HEK293 (cell line): ENCODE measurements around the gene TRIM44.

Source experiments
- CTCF ChIA-PET: fragments of 350-600 bp; formaldehyde crosslinking; extraction: SDS; loops from one replicate; lab custom pipeline; 2021; ENCODE audit warnings: antibody characterized with exemption; lab: Yijun Ruan, JAX
- POLR2A ChIA-PET: fragments of 300-600 bp; formaldehyde crosslinking; extraction: SDS; loops from one replicate; lab custom pipeline; 2020; ENCODE audit warnings: antibody characterized with exemption, inconsistent platforms; lab: Yijun Ruan, JAX
- H3K27ac ChIP-seq: fragments of 200-500 bp; sonication (Bioruptor generic); 2 replicates; pipeline ENCODE4 v1.5.1; 2014; ENCODE audit warnings: low read depth, low read length, control low read depth, inconsistent platforms; ENCODE audit errors: extremely low read depth
- H3K36me3 ChIP-seq, 2 experiments: fragments of 200-500 bp in 1 of 2; sonication (Bioruptor generic) in 1 of 2; 1 replicate in 1 of 2; 2 replicates in 1 of 2; pipeline ENCODE4 v1.5.1; 2014 to 2017; ENCODE audit warnings: inconsistent platforms in 2 of 2, low read length in 2 of 2; ENCODE audit not compliant: control insufficient read depth in 2 of 2, insufficient read depth in 1 of 2
- H3K4me1 ChIP-seq: fragments of 200-500 bp; sonication (Bioruptor generic); 2 replicates; pipeline ENCODE4 v1.5.1; 2014; ENCODE audit warnings: mild to moderate bottlenecking, low read length, inconsistent platforms; ENCODE audit not compliant: control insufficient read depth, insufficient read depth
- H3K4me3 ChIP-seq: 2 replicates; pipeline ENCODE4 v1.5.1; 2011; ENCODE audit warnings: low read depth, mild to moderate bottlenecking, control low read depth, low read length, moderate library complexity
- H3K9me3 ChIP-seq: fragments of 200-500 bp; sonication (Bioruptor generic); 2 replicates; pipeline ENCODE4 v1.5.1; 2014; ENCODE audit warnings: low read depth, low read length, inconsistent platforms; ENCODE audit not compliant: control insufficient read depth, insufficient read depth
- BCL11B ChIP-seq: fragments of 450-650 bp; formaldehyde crosslinking; IDR thresholded peaks from 2 replicates; pipeline ENCODE4 v1.5.1; 2016; ENCODE audit warnings: low read depth, missing biosample characterization, missing genetic modification characterization
- MZF1 ChIP-seq: fragments of 450-650 bp; formaldehyde crosslinking; IDR thresholded peaks from 2 replicates; pipeline ENCODE4 v1.5.1; 2017; ENCODE audit warnings: missing biosample characterization, missing genetic modification characterization, borderline replicate concordance
- RBAK ChIP-seq: fragments of 450-650 bp; formaldehyde crosslinking; IDR thresholded peaks from 2 replicates; pipeline ENCODE4 v1.5.1; 2016; ENCODE audit warnings: missing biosample characterization, missing genetic modification characterization
- REPIN1 ChIP-seq: fragments of 450-650 bp; formaldehyde crosslinking; IDR thresholded peaks from 2 replicates; pipeline ENCODE4 v1.5.1; 2017; ENCODE audit warnings: missing biosample characterization, missing genetic modification characterization, low read depth
- SP2 ChIP-seq: fragments of 450-650 bp; formaldehyde crosslinking; IDR thresholded peaks from 2 replicates; pipeline ENCODE4 v1.5.1; 2016; ENCODE audit warnings: missing biosample characterization, missing genetic modification characterization
- YY2 ChIP-seq: fragments of 450-650 bp; formaldehyde crosslinking; IDR thresholded peaks from 2 replicates; pipeline ENCODE4 v1.5.1; 2016; ENCODE audit warnings: missing biosample characterization, missing genetic modification characterization
- ZBTB20 ChIP-seq: fragments of 450-650 bp; formaldehyde crosslinking; IDR thresholded peaks from 2 replicates; pipeline ENCODE4 v1.5.1; 2016; ENCODE audit warnings: missing biosample characterization, missing genetic modification characterization
- ZBTB7A ChIP-seq: fragments of 450-650 bp; formaldehyde crosslinking; IDR thresholded peaks from 2 replicates; pipeline ENCODE4 v1.5.1; 2016; ENCODE audit warnings: low read depth, missing biosample characterization, missing genetic modification characterization
- ZNF10 ChIP-seq: fragments of 450-650 bp; formaldehyde crosslinking; IDR thresholded peaks from 2 replicates; pipeline ENCODE4 v1.5.1; 2017; ENCODE audit warnings: missing biosample characterization, missing genetic modification characterization
- ZNF112 ChIP-seq: fragments of 450-650 bp; formaldehyde crosslinking; IDR thresholded peaks from 2 replicates; pipeline ENCODE4 v1.5.0; 2017; ENCODE audit warnings: missing biosample characterization, missing genetic modification characterization
- ZNF133 ChIP-seq: fragments of 450-650 bp; formaldehyde crosslinking; IDR thresholded peaks from 2 replicates; pipeline ENCODE4 v1.5.1; 2016; ENCODE audit warnings: missing biosample characterization, missing genetic modification characterization
- ZNF146 ChIP-seq: fragments of 450-650 bp; formaldehyde crosslinking; IDR thresholded peaks from 2 replicates; pipeline ENCODE4 v1.5.1; 2016; ENCODE audit warnings: missing biosample characterization, missing genetic modification characterization
- ZNF155 ChIP-seq: fragments of 450-650 bp; formaldehyde crosslinking; IDR thresholded peaks from 2 replicates; pipeline ENCODE4 v1.5.1; 2016; ENCODE audit warnings: missing biosample characterization, missing genetic modification characterization
- ZNF239 ChIP-seq: fragments of 450-650 bp; formaldehyde crosslinking; IDR thresholded peaks from 2 replicates; pipeline ENCODE4 v1.5.1; 2016; ENCODE audit warnings: missing biosample characterization, missing genetic modification characterization
- ZNF24 ChIP-seq: fragments of 450-650 bp; formaldehyde crosslinking; IDR thresholded peaks from 2 replicates; pipeline ENCODE4 v1.5.1; 2016; ENCODE audit warnings: missing biosample characterization, missing genetic modification characterization
- ZNF391 ChIP-seq: fragments of 450-650 bp; formaldehyde crosslinking; IDR thresholded peaks from 2 replicates; pipeline ENCODE4 v1.5.1; 2016; ENCODE audit warnings: low read depth, missing biosample characterization, missing genetic modification characterization, borderline replicate concordance
- ZNF501 ChIP-seq: fragments of 450-650 bp; formaldehyde crosslinking; IDR thresholded peaks from 2 replicates; pipeline ENCODE4 v1.5.1; 2016; ENCODE audit warnings: missing biosample characterization, missing genetic modification characterization
- ZNF514 ChIP-seq: fragments of 450-650 bp; formaldehyde crosslinking; IDR thresholded peaks from 2 replicates; pipeline ENCODE4 v1.5.1; 2016; ENCODE audit warnings: missing biosample characterization, missing genetic modification characterization
- ZNF549 ChIP-seq: fragments of 450-650 bp; IDR thresholded peaks from 2 replicates; pipeline ENCODE4 v1.5.1; 2018; ENCODE audit warnings: missing biosample characterization, missing genetic modification characterization, mild to moderate bottlenecking, inconsistent platforms, moderate library complexity
- ZNF560 ChIP-seq: fragments of 450-650 bp; formaldehyde crosslinking; IDR thresholded peaks from 2 replicates; pipeline ENCODE4 v1.5.1; 2017; ENCODE audit warnings: missing biosample characterization, missing genetic modification characterization, borderline replicate concordance
- ZNF621 ChIP-seq: fragments of 450-650 bp; formaldehyde crosslinking; IDR thresholded peaks from 2 replicates; pipeline ENCODE4 v1.5.1; 2017; ENCODE audit warnings: missing biosample characterization, missing genetic modification characterization
- ZNF777 ChIP-seq: fragments of 450-650 bp; formaldehyde crosslinking; IDR thresholded peaks from 2 replicates; pipeline ENCODE4 v1.5.1; 2017; ENCODE audit warnings: missing biosample characterization, missing genetic modification characterization, borderline replicate concordance
- TF ChIP-seq, protein P1 (sequence below): fragments of 450-650 bp; formaldehyde crosslinking; IDR thresholded peaks from 2 replicates; pipeline ENCODE4 v1.5.1; 2016; ENCODE audit warnings: missing biosample characterization, missing genetic modification characterization
- TF ChIP-seq, protein P2 (sequence below): fragments of 450-650 bp; IDR thresholded peaks from 2 replicates; pipeline ENCODE4 v1.5.1; 2018; ENCODE audit warnings: missing biosample characterization, mild to moderate bottlenecking, missing genetic modification characterization
- TF ChIP-seq, protein P3 (sequence below): fragments of 450-650 bp; formaldehyde crosslinking; IDR thresholded peaks from 2 replicates; pipeline ENCODE4 v1.5.1; 2016; ENCODE audit warnings: missing biosample characterization, missing genetic modification characterization, low read depth

TRIM44 gene

DNA sequence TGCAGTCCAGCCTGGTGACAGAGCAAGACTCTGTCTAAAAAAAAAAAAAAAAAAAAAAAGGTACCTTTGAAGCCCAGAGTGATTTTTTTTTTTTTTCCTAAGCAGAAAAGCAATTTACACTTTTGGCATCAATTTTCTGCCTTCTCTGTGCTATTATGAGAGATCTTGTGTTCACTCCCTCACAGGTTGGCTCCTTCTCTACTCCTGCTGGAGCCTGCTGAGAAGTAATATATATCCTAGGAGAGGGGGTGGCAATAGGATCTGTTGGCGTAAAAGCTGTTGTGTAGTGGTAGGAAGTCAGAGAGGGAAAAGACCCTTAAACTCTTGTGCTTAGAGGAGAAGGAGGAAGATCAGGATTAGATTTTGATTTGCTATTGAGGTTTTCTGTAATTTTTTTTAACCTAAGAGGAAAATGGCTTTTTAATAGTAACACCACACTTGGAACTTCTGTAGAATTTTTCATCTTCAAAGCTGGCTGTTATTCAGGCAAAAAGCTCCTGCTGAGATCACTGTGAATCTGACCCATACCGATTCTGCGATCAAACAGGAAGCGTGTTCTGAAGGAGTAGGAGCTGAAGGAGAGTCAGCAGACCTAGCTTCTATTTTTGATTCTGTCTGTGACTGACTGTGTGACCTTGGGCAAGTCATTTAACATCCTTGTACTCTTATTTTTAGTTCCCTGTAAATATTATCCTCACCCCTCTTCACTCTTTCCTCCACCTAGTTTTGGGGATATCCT is 77.7 kb downstream of the TRIM44 start:
- no peak overlapping the region for H3K4me3 ChIP-seq
- TF ChIP-seq ZNF777 (tag by site-specific recombination) (no peak), SP2 (tag by site-specific recombination) (no peak), YY2 (tag by site-specific recombination) (no peak), RBAK (tag by site-specific recombination) (no peak), ZNF10 (tag by site-specific recombination) (no peak), ZNF24 (tag by site-specific recombination) (no peak), ZBTB7A (tag by site-specific recombination) (no peak), ZNF155 (tag by site-specific recombination) (no peak), MZF1 (tag by site-specific recombination) (no peak), ZNF501 (tag by site-specific recombination) (no peak)
- TF ChIP-seq, protein P1, sequence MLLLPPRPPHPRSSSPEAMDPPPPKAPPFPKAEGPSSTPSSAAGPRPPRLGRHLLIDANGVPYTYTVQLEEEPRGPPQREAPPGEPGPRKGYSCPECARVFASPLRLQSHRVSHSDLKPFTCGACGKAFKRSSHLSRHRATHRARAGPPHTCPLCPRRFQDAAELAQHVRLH (tag by site-specific recombination), result no peak
- H3K27ac ChIP-seq, result no peak overlapping the region
- ChIA-PET POLR2A (interaction anchor here (0.7 kb wide), 1 partner anchor 204 kb away, joined by 6 read pairs; no protein-coding TSS in a partner anchor), CTCF (interaction anchor here (1.6 kb wide), 1 partner anchor 255 kb away, joined by 3 read pairs; no protein-coding TSS in a partner anchor)
- H3K36me3 ChIP-seq, result peaks cover 0 to 28% of the 10 kb centered on the region in 2 experiments; a peak in 1 of 3 replicates
- no peaks in the 10 kb centered on the region for H3K9me3 ChIP-seq
- no peaks in the 10 kb centered on the region for H3K4me1 ChIP-seq

DNA sequence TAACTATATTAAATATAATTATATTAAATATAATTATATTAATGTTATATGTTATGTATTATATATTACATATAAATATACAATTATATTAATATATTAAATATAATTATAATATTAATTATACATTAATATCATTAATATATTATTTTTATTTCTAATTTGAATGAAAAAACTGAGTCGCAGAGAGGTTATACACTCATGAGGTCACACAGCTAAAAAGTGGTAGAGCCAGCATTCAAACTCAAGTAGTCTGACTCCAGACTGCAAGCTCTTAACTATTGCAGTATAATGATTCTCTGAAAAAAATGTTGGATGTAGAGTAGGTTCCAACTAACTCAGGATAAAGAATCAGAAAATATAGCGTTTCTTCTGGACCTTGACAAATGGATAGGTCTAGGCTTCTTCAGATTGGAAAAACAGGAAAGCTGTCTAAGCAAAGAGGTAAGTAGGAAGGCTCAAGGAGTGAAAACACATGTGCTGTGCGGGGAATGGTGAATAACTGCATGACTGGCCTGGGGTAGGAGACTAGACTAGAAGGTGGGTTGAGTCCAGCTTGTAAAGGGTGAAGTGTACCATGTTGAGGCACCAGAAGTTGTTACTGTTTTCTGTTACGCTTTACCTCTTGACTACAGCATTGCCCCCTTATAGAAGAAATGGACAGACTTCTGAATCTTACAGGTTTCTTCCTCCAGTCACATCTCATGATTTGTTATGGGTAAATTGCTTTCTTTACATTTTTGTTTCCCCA is 80.3 kb downstream of the TRIM44 start:
- H3K4me1 ChIP-seq, result no peaks in the 10 kb centered on the region
- no peak overlapping the region for H3K27ac ChIP-seq
- no peak overlapping the region for H3K4me3 ChIP-seq
- ChIA-PET CTCF (interaction anchor here (0.6 to 1.8 kb wide), 3 partner anchors 79 to 315 kb away, joined by 3 to 5 read pairs (median 3); no protein-coding TSS in a partner anchor), POLR2A (no interaction called here)
- no peaks in the 10 kb centered on the region for H3K9me3 ChIP-seq
- TF ChIP-seq ZNF549 (tag by site-specific recombination) (no peak), REPIN1 (no peak), ZNF391 (tag by site-specific recombination) (no peak), ZNF146 (tag by site-specific recombination) (no peak), ZNF239 (tag by site-specific recombination) (no peak), BCL11B (tag by site-specific recombination) (no peak), ZNF621 (tag by site-specific recombination) (no peak), ZNF560 (tag by site-specific recombination) (no peak), ZBTB20 (tag by site-specific recombination) (no peak), ZNF514 (no peak), ZNF112 (tag by site-specific recombination) (no peak), ZNF133 (no peak)
- TF ChIP-seq, protein P2, sequence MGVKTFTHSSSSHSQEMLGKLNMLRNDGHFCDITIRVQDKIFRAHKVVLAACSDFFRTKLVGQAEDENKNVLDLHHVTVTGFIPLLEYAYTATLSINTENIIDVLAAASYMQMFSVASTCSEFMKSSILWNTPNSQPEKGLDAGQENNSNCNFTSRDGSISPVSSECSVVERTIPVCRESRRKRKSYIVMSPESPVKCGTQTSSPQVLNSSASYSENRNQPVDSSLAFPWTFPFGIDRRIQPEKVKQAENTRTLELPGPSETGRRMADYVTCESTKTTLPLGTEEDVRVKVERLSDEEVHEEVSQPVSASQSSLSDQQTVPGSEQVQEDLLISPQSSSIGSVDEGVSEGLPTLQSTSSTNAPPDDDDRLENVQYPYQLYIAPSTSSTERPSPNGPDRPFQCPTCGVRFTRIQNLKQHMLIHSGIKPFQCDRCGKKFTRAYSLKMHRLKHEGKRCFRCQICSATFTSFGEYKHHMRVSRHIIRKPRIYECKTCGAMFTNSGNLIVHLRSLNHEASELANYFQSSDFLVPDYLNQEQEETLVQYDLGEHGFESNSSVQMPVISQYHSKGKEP (tag by site-specific recombination), result no peak
- TF ChIP-seq, protein P3, sequence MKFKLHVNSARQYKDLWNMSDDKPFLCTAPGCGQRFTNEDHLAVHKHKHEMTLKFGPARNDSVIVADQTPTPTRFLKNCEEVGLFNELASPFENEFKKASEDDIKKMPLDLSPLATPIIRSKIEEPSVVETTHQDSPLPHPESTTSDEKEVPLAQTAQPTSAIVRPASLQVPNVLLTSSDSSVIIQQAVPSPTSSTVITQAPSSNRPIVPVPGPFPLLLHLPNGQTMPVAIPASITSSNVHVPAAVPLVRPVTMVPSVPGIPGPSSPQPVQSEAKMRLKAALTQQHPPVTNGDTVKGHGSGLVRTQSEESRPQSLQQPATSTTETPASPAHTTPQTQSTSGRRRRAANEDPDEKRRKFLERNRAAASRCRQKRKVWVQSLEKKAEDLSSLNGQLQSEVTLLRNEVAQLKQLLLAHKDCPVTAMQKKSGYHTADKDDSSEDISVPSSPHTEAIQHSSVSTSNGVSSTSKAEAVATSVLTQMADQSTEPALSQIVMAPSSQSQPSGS (tag by site-specific recombination), result no peak
- H3K36me3 ChIP-seq, result peaks cover 0 to 11% of the 10 kb centered on the region in 2 experiments; a peak in 1 of 3 replicates
